ENCODE data around the gene DYSF. TPM values are rescaled to one million over a fixed set of nuclear protein-coding genes. Genes with fewer than 3 reads are reported as not detected.
A peak's percentile ranks its signal among the peaks of the same experiment; 100 is the strongest.
"Not testable (repeated sequence)": the region's sequence is repeated elsewhere in the genome, so short reads cannot be mapped to it uniquely, and the experiment has no call there.

Gene DYSF
- total RNA-seq, 3 donors from 2014 or later = 2.0 to 19.4 (median 6.8) TPM

DNA sequence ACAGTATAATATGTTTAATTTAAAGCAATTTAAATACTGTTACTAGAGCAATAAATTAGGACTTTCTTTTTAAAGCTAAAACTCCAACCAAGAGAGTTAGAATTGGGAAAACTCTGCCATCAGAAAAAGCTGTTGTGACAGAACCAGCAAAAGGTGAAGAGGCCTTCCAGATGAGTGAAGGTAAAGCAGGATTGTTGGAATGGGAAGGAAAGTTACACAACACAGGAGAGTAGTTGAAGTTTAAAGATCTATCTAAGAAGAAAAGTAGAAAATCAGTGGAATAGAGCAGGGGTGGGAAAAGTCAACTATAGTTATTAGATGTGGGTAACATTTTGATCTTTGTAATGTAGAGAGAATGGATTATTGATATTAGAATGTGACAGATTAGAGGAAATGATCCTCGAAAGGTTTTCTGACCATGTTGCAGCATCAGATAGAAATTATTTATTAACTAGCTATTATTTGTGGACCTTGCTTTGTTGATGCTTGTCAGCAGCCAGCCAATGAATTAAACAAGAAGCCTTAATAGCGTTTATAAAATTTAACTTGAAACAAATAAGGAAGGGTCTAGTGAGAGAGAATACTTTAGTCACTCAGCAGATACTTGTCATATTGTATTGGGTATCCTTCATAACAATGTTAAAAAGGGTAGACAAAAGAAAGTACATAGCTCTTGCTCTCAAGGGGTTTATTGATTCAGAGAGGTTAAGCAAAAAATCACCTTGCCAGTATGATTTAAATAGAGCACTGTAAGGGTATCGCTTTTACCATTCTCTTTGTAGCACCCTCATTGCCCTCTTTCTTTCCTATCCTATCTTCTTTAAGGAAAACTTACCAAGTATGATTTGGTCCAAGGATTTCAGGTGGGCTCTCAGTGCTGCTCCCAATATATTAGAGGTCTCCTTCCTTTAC lies 24.6 kb upstream of the DYSF start:
- no peaks in the 10 kb centered on the region for H3K9me3 ChIP-seq
- no peak overlapping the region for H3K4me3 ChIP-seq
- H3K36me3 ChIP-seq (ENCODE audit: low read depth) = peaks cover 3% of the 10 kb centered on the region
- TF ChIP-seq, protein P1, sequence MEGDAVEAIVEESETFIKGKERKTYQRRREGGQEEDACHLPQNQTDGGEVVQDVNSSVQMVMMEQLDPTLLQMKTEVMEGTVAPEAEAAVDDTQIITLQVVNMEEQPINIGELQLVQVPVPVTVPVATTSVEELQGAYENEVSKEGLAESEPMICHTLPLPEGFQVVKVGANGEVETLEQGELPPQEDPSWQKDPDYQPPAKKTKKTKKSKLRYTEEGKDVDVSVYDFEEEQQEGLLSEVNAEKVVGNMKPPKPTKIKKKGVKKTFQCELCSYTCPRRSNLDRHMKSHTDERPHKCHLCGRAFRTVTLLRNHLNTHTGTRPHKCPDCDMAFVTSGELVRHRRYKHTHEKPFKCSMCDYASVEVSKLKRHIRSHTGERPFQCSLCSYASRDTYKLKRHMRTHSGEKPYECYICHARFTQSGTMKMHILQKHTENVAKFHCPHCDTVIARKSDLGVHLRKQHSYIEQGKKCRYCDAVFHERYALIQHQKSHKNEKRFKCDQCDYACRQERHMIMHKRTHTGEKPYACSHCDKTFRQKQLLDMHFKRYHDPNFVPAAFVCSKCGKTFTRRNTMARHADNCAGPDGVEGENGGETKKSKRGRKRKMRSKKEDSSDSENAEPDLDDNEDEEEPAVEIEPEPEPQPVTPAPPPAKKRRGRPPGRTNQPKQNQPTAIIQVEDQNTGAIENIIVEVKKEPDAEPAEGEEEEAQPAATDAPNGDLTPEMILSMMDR (IDR thresholded peaks at IDR 0.05) = no peak
- no peak for ATAC-seq
- no peak for DNase-seq
- no peaks in the 10 kb centered on the region for H3K4me1 ChIP-seq (ENCODE audit: low read depth)
- intact Hi-C loops (cut with DNase I, micrococcal nuclease) = no loop called here

GRCh38 chr2:71445142-71445541 lies 8.2 kb upstream of the DYSF start:
- ATAC-seq; intact Hi-C loops (cut with DNase I, micrococcal nuclease); H3K4me1 ChIP-seq (ENCODE audit: low read depth); H3K9me3 ChIP-seq; DNase-seq; H3K36me3 ChIP-seq (ENCODE audit: low read depth); H3K4me3 ChIP-seq: not testable (repeated sequence)

DNA sequence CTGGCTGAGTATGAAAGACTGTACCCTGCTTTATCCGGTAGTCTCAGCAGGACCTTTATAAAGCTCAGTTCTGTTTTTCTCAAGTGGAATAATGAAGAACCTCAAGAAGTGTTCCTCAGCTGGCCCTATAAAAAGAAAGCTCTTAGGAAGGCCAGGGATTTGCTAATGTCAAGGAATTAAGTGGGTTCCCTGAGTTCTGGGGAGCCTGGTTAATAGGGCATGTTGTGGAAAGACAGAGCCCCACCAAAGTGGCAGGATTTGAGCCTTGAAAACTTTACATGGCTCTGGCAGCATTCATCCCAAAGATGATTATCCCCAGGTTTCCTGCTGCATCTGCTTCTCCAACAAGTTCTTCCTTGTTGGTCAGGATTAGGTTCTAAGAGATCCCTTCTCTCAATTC lies 6.9 kb upstream of the DYSF start:
- ATAC-seq = no peak
- Histone ChIP-seq H3K4me3 (no peak overlapping the region), H3K9me3 (no peaks in the 10 kb centered on the region), H3K36me3 (ENCODE audit: low read depth) (no peaks in the 10 kb centered on the region), H3K4me1 (ENCODE audit: low read depth) (no peaks in the 10 kb centered on the region)
- intact Hi-C loops (cut with DNase I, micrococcal nuclease) = no loop called here
- TF ChIP-seq, protein P1 (IDR thresholded peaks at IDR 0.05) = no peak
- no peak for DNase-seq

- intact Hi-C loops (cut with DNase I, micrococcal nuclease) = no loop called here
Measured at GRCh38 chr2:71449343-71449742, 4.0 kb upstream of the DYSF start.

DNA sequence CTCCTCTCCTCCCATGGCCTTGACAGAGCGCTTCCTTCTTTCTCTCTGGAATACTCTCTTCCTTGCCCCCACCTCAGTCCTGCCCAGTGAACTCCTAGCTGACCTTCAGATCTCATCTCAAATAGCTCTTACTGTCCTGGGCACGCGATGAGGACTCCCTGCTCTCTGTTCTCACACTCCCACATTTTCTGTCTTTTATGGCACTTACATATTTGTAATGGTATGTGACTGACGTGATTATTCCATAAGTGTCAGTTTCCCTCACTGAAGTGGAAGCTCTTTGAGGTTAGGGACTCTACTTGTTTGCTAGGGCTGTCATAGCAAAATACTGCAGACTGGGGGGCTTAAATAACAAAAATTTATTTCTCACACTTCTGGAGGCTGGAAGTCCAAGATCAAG lies 1.7 kb upstream of the DYSF start:
- H3K4me1 ChIP-seq (ENCODE audit: low read depth) = peaks cover 7% of the 10 kb centered on the region
- ATAC-seq (no peak), DNase-seq (no peak)
- no peaks in the 10 kb centered on the region for H3K9me3 ChIP-seq
- TF ChIP-seq, protein P1 (IDR thresholded peaks at IDR 0.05) = no peak
- intact Hi-C loops (cut with DNase I, micrococcal nuclease) = no loop called here
- no peak overlapping the region for H3K4me3 ChIP-seq
- H3K36me3 ChIP-seq (ENCODE audit: low read depth) = no peaks in the 10 kb centered on the region

More at GRCh38 chr2:71449343-71449742, 4.0 kb upstream of the DYSF start:
- Histone ChIP-seq H3K36me3 (ENCODE audit: low read depth) (no peaks in the 10 kb centered on the region), H3K9me3 (no peaks in the 10 kb centered on the region), H3K4me1 (ENCODE audit: low read depth) (peaks cover 7% of the 10 kb centered on the region), H3K4me3 (no peak overlapping the region)
- ATAC-seq (no peak), DNase-seq (no peak)
- TF ChIP-seq, protein P1 (IDR thresholded peaks at IDR 0.05) = no peak

- peak; percentile 35 for ATAC-seq
- intact Hi-C loops (cut with DNase I, micrococcal nuclease) = no loop called here
- TF ChIP-seq, protein P1 (IDR thresholded peaks at IDR 0.05) = no peak
- Histone ChIP-seq H3K36me3 (ENCODE audit: low read depth) (no peaks in the 10 kb centered on the region), H3K4me1 (ENCODE audit: low read depth) (peaks cover 7% of the 10 kb centered on the region), H3K4me3 (no peak overlapping the region), H3K9me3 (no peaks in the 10 kb centered on the region)
- DNase-seq = no peak
Measured at GRCh38 chr2:71452565-71452964, 796 bp upstream of the DYSF start.

All from mucosa of descending colon (tissue), 3 donors.